ENCODE results near the gene CPEB1. TPM values are rescaled to one million over a fixed set of nuclear protein-coding genes. Genes with fewer than 3 reads are reported as not detected.
"Not testable (repeated sequence)": the region's sequence is repeated elsewhere in the genome, so short reads cannot be mapped to it uniquely, and the experiment has no call there.

CPEB1 gene
- total RNA-seq, 2 donors from 2014 or later: 1.5 to 3.3 TPM

DNA sequence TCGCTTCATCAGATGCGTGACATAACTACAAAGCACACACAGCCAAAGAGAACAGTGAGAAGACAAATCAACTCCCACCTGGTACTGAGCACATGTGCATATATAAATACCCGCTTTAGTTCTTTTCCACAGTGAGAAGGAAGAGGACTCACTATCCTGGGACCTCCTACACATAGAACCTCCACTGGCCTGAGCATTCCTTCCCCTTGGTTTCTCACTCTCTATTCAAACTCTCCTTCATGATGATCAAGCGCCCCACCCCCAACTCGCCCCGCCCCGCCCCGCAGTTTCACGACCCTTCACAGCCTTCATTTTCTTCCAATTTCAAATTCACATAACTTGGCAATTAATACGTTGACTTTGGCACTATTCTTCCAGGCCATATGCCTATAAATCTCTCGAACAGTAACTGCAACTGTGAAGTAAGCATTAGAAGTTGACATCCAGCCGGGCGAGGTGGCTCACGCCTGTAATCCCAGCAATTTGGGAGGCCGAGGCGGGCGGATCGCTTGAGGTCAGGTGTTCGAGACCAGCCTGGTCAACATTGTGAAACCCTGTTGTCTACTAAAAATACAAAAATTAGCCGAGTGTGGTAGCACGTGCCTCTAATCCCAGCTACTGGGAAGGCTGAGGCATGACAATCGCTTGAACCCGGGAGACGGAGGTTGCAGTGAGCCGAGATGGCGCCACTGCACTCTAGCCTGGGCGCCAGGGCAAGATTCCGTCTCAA is 108.0 kb downstream of the CPEB1 start:
- DNase-seq (ENCODE audit: low spot score): no peak
- H3K4me3 ChIP-seq: peak overlapping the region; percentile 72 to 75
- TF ChIP-seq, protein P1, sequence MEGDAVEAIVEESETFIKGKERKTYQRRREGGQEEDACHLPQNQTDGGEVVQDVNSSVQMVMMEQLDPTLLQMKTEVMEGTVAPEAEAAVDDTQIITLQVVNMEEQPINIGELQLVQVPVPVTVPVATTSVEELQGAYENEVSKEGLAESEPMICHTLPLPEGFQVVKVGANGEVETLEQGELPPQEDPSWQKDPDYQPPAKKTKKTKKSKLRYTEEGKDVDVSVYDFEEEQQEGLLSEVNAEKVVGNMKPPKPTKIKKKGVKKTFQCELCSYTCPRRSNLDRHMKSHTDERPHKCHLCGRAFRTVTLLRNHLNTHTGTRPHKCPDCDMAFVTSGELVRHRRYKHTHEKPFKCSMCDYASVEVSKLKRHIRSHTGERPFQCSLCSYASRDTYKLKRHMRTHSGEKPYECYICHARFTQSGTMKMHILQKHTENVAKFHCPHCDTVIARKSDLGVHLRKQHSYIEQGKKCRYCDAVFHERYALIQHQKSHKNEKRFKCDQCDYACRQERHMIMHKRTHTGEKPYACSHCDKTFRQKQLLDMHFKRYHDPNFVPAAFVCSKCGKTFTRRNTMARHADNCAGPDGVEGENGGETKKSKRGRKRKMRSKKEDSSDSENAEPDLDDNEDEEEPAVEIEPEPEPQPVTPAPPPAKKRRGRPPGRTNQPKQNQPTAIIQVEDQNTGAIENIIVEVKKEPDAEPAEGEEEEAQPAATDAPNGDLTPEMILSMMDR (IDR thresholded peaks at IDR 0.05): no peak
- H3K9me3 ChIP-seq: no peaks in the 10 kb centered on the region
- peak overlapping the region; percentile 83 to 90 for H3K27ac ChIP-seq
- peaks cover 44% of the 10 kb centered on the region for H3K36me3 ChIP-seq
- no peaks in the 10 kb centered on the region for H3K27me3 ChIP-seq
- H3K4me1 ChIP-seq: peaks cover 0 to 24% of the 10 kb centered on the region in 2 donors

DNA sequence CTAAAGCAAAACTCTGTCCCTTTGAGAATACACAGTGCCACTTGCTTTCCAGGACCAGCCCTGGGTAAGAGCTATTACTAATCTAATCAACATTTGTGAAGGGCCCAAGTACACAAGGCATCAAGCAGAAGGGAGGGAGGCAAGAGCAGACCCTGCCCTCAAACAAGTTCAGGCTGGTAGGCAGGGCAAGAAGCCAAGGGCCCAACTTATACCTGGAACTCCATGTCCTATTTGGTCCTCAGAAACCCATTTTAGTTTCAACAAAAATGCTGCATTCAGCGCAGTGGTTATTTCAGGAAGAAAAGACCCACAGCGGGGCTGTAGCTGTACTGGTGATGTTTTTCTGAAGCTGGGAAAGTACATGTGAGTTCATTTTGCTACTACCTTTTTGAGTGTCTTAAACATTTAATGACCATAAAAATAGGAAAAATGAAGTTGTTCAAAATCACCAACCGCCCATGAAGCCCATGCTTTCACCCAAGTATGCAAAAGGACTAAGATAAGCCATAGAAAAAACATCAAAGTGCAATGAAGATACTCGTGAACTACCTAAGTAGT is 109.7 kb downstream of the CPEB1 start:
- H3K9me3 ChIP-seq: no peaks in the 10 kb centered on the region
- peaks cover 52% of the 10 kb centered on the region for H3K36me3 ChIP-seq
- no peak for DNase-seq (ENCODE audit: low spot score)
- H3K27me3 ChIP-seq: no peaks in the 10 kb centered on the region
- peaks cover 0 to 24% of the 10 kb centered on the region in 2 donors for H3K4me1 ChIP-seq
- no peak overlapping the region for H3K4me3 ChIP-seq
- H3K27ac ChIP-seq: no peak overlapping the region
- TF ChIP-seq, protein P1 (IDR thresholded peaks at IDR 0.05): no peak

DNA sequence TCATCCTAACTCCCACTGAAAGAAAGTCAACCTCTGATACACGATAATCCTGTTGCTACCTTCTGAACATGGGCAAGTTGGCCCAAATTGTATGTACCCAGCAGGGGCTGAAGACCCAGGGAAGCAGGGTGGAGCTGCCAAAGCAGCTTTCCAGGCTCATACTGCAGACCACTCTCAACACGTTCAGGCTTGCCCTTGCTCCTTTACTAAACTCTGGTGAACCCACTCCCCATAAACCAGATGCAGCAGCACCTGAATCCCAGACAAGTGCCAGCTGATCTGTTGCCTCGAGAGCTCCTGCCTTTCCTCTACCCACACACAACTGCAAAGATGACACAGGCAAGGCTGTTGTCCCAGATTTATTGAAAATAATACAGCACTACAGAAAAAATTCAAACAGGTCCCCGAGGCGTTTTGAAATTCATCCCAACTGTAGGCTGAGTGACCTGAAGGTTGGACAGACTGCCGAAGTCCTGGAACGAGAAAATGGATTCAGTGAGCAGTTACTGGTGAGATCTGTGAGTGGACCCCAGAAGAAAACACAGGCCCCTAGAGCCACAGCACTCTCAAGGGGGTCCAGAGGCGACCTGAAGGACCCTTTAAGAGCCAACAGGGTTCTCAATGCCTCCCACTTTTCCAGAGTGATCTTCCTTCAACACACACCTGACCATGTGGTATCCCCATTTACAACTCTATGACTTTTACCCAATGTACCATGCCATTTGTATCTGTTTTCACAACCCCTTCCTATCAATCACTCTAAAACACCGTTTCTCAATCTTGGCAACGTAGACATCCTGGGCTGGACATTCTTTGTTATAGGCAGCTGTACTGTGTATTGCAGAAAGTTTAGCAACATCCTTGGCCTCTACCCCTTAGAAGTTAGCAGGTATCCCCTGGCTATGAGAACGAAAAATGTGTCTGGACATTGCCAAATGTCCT is 110.5 kb downstream of the CPEB1 start:
- H3K9me3 ChIP-seq: no peaks in the 10 kb centered on the region
- H3K4me3 ChIP-seq: no peak overlapping the region
- TF ChIP-seq, protein P1 (IDR thresholded peaks at IDR 0.05): no peak
- DNase-seq (ENCODE audit: low spot score): no peak
- H3K27ac ChIP-seq: no peak overlapping the region
- peaks cover 52% of the 10 kb centered on the region for H3K36me3 ChIP-seq
- H3K4me1 ChIP-seq: peaks cover 0 to 24% of the 10 kb centered on the region in 2 donors
- no peaks in the 10 kb centered on the region for H3K27me3 ChIP-seq

DNA sequence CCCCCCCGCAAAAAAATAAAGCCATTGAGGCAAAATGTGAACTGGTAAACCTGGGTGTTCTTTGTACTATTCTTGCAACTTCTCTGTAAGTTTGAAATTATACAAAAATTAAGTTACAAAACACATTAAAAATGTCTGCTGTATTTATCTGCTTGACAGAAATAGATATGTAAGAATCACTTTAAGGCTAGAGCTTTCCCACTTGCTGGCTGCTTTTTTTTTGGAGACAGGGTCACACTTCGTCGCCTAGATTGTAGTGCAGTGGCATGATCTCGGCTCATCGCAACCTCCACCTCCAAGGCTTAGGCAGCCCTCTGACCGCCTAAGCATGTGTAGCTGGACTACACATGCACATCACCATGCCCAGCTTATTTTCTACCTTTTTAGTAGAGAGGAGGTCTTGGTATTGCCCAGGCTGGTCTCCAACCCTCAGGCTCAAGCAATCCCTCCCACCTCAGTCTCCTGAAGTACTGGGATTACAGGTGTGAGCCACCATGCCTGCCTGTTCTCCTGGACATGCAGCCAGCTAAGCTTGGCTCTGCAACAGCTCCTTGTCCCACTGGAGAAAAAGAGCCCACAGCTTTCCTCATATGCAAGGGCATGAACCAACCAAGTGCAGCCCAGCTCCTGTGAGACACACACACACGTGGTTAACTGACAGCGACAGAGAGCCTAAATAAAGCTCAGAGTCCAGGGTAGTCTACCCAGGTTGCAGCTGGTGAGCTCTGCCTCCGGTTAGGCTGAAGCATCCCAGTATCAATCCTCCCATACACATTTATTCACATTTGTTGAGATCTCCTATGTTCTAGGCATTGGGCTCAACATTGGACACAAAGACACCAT is 111.4 kb downstream of the CPEB1 start:
- Histone ChIP-seq H3K27ac (no peak overlapping the region), H3K36me3 (peaks cover 52% of the 10 kb centered on the region), H3K4me3 (no peak overlapping the region), H3K27me3 (no peaks in the 10 kb centered on the region), H3K4me1 (peaks cover 0 to 23% of the 10 kb centered on the region in 2 donors), H3K9me3 (no peaks in the 10 kb centered on the region)
- TF ChIP-seq, protein P1 (IDR thresholded peaks at IDR 0.05): no peak
- no peak for DNase-seq (ENCODE audit: low spot score)

DNA sequence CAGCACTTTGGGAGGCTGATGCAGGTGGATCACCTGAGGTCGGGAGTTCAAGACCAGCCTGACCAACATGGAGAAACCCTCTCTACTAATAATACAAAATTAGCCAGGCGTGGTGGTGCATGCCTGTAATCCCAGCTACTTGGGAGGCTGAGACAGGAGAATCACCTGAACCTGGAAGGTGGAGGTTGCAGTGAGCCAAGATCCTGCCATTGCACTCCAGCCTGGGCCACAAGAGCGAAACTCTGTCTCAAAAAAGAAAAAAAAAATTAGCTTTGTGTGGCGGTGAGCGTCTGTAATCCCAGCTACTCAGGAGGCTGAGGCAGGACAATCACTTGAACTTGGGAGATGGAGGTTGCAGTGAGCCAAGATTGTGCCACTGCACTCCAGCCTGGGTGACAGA is 112.0 kb downstream of the CPEB1 start:
- not testable (repeated sequence) for H3K27me3 ChIP-seq, H3K9me3 ChIP-seq
- H3K36me3 ChIP-seq: peaks cover 52% of the 10 kb centered on the region

DNA sequence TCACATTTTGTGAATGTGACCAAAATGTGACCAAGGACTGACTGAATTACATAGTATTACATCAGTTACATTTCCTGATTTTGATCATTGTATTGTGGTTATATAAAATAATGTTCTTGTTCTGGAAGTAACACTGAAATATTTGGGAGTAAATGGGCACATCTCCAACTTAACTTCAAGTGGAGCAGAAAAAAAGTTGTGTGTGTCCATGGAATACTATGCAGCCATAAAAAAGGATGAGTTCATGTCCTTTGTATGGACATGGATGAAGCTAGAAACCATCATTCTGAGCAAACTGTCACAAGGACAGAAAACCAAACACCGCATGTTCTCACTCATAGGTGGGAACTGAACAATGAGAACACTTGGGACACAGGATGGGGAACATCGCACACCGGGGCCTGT is 112.7 kb downstream of the CPEB1 start:
- H3K9me3 ChIP-seq; DNase-seq (ENCODE audit: low spot score); H3K27me3 ChIP-seq; H3K4me3 ChIP-seq; H3K27ac ChIP-seq: not testable (repeated sequence)
- H3K4me1 ChIP-seq: peaks cover 0 to 22% of the 10 kb centered on the region in 2 donors
- peaks cover 52% of the 10 kb centered on the region for H3K36me3 ChIP-seq

More for the DNA sequence above, 112.0 kb downstream of the CPEB1 start:
- not testable (repeated sequence) for H3K4me3 ChIP-seq; H3K27ac ChIP-seq; DNase-seq (ENCODE audit: low spot score)
- peaks cover 0 to 23% of the 10 kb centered on the region in 2 donors for H3K4me1 ChIP-seq

Measured in right atrium auricular region (tissue), 2 donors.